Activated CD4-positive, alpha-beta T cell treated with anti-CD3 and anti-CD28 coated beads, Interleukin-2, amount 50 U/mL, for 16 hours (primary cell): Measurements from ENCODE around the gene JMJD6.

Source experiments
- DNase-seq: peaks from one replicate; pipeline ENCODE4 v3.0.0-alpha.2; 2020

Gene JMJD6

GRCh38 chr17:76697702-76698465, 28.5 kb downstream of the JMJD6 start:
- DNase-seq: no peak

GRCh38 chr17:76696763-76697701, 29.4 kb downstream of the JMJD6 start:
- DNase-seq: no peak

- DNase-seq: no peak
Measured at GRCh38 chr17:76695059-76695831, 31.2 kb downstream of the JMJD6 start.

- DNase-seq: no peak
Measured at GRCh38 chr17:76691379-76692191, 34.8 kb downstream of the JMJD6 start.

- no peak for DNase-seq
Measured at GRCh38 chr17:76690596-76691280, 35.7 kb downstream of the JMJD6 start.

- no peak for DNase-seq
Measured at GRCh38 chr17:76689859-76690258, 36.5 kb downstream of the JMJD6 start.

- no peak for DNase-seq
Measured at GRCh38 chr17:76688165-76688622, 38.2 kb downstream of the JMJD6 start.

GRCh38 chr17:76687298-76688164, 38.9 kb downstream of the JMJD6 start:
- DNase-seq: no peak

- DNase-seq: no peak
Measured at GRCh38 chr17:76686538-76687297, 39.7 kb downstream of the JMJD6 start.

- DNase-seq: no peak
Measured at GRCh38 chr17:76685846-76686245, 40.6 kb downstream of the JMJD6 start.

GRCh38 chr17:76685366-76685765, 41.0 kb downstream of the JMJD6 start:
- no peak for DNase-seq

GRCh38 chr17:76684756-76685155, 41.6 kb downstream of the JMJD6 start:
- DNase-seq: no peak

- DNase-seq: no peak
Measured at GRCh38 chr17:76683921-76684745, 42.3 kb downstream of the JMJD6 start.

- no peak for DNase-seq
Measured at GRCh38 chr17:76683011-76683755, 43.2 kb downstream of the JMJD6 start.

GRCh38 chr17:76682296-76682695, 44.1 kb downstream of the JMJD6 start:
- no peak for DNase-seq

GRCh38 chr17:76681222-76682137, 44.9 kb downstream of the JMJD6 start:
- peak; percentile 51 for DNase-seq

- DNase-seq: no peak
Measured at GRCh38 chr17:76679239-76679638, 47.2 kb downstream of the JMJD6 start.
